ENCODE data around the gene GGA1. TPM values are rescaled to one million over a fixed set of nuclear protein-coding genes. Genes with fewer than 3 reads are reported as not detected.
A peak's percentile ranks its signal among the peaks of the same experiment; 100 is the strongest.

Gene GGA1
- total and polyA plus RNA-seq, 9 of the 15 experiments (the other 6 are each of a cell fraction or from before 2014, with no cell fraction given) = 1.5 to 69.5 (median 31.6) TPM

DNA sequence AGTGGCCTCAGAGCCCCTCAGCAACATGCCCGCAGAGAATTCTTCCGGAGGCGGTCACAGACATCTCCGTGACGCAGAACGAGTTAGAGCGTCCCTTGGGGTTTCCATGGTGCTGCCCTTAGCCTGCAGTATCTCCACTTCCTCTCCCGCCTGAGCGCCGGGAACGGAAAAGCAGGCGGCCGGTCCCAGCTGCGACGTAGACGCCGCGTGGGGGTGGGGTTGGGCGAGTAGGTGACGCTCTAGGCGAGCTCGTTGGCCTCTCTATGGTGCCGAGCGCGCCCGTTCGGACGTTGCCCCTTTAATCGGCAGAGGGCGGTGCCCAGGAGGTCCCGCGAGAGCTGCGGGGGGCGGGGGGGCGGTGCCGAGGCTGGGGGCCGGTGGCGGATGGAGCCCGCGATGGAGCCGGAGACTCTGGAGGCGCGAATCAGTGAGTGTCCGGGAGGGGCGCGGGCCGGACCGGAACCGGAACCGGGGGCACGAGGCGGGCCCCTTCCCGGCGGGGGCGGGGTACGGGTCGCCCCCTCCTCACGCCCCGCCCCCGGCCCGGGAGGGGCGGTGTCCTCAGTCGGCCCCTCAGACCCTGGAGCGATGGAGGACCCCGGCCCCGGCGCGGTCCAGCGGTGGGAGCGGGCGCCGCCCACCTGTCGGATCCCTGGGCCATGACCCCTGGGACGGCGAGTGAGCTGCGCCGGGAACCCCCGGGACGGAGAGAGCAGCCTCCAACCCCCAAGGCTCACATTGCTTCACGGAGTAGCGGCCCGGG, at the start of gene GGA1 (continued):
- TF ChIP-seq ZNF518B (CRISPR knock-in tag; IDR thresholded peaks at IDR 0.05) (no peak), CAMTA2 (CRISPR knock-in tag; conservative IDR thresholded peaks at IDR 0.05) (no peak), ASH1L (IDR thresholded peaks at IDR 0.05; ENCODE audit: borderline replicate concordance, low read depth, partially characterized antibody) (peak; percentile 15), SP1 (CRISPR knock-in tag; IDR thresholded peaks at IDR 0.05) (peak; percentile 85), ZNF699 (CRISPR knock-in tag; IDR thresholded peaks at IDR 0.05; ENCODE audit: insufficient replicate concordance) (no peak), ZNF12 (CRISPR knock-in tag; IDR thresholded peaks at IDR 0.05) (no peak), HDAC8 (tag; IDR thresholded peaks at IDR 0.05) (no peak)
- TF ChIP-seq, protein P1, sequence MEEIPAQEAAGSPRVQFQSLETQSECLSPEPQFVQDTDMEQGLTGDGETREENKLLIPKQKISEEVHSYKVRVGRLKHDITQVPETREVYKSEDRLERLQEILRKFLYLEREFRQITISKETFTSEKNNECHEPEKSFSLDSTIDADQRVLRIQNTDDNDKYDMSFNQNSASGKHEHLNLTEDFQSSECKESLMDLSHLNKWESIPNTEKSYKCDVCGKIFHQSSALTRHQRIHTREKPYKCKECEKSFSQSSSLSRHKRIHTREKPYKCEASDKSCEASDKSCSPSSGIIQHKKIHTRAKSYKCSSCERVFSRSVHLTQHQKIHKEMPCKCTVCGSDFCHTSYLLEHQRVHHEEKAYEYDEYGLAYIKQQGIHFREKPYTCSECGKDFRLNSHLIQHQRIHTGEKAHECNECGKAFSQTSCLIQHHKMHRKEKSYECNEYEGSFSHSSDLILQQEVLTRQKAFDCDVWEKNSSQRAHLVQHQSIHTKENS (CRISPR knock-in tag; IDR thresholded peaks at IDR 0.05) = no peak

Measured in K562 (cell line).